Left ventricle myocardium inferior (tissue), 1 donor: ENCODE results near the gene PHF19. TPM values are rescaled to one million over a fixed set of nuclear protein-coding genes. Genes with fewer than 3 reads are reported as not detected.

Experiments used
- DNase-seq: peaks from one replicate; pipeline ENCODE4 v3.0.0-alpha.2; 2020
- H3K27ac ChIP-seq: fragments of 200-600 bp; replicated peaks from 2 replicates; pipeline ENCODE4 v1.8.0; 2021
- H3K27me3 ChIP-seq: fragments of 200-600 bp; 2 replicates; pipeline ENCODE4 v1.8.0; 2021; ENCODE audit warnings: low read depth
- H3K36me3 ChIP-seq: fragments of 200-600 bp; 2 replicates; pipeline ENCODE4 v1.8.0; 2021
- H3K4me1 ChIP-seq: fragments of 200-600 bp; 2 replicates; pipeline ENCODE4 v1.8.0; 2021
- H3K4me3 ChIP-seq: fragments of 200-600 bp; 2 replicates; pipeline ENCODE4 v1.8.0; 2021; ENCODE audit warnings: mild to moderate bottlenecking, moderate library complexity
- H3K9me3 ChIP-seq: fragments of 200-600 bp; replicated peaks from 2 replicates; pipeline ENCODE4 v1.8.0; 2021
- intact Hi-C: fragments of 100-400 bp; cut with micrococcal nuclease; formaldehyde crosslinking; loops from one replicate; pipeline ENCODE4 v1.11.0; 2022
- total RNA-seq: library from RNA; stranded (reverse); fragmentation: NEBNext Ultra II Directional; extraction: Animal tissue kit (Norgen Biotek cat#: 25700); gene quantifications from one replicate; pipeline ENCODE4 v1.2.1, GENCODE V29; 2021
- TF ChIP-seq, protein P1 (sequence below): fragments of 200-600 bp; IDR thresholded peaks from 2 replicates; pipeline ENCODE4 v1.8.0; 2021; ENCODE audit warnings: antibody characterized with exemption, mild to moderate bottlenecking, borderline replicate concordance
- donor health status: DM: no; HTN: yes; CAD: no; lungs with severe emphysema.

PHF19 gene
- total RNA-seq, 1 donor from 2014 or later: 13.0 TPM

DNA sequence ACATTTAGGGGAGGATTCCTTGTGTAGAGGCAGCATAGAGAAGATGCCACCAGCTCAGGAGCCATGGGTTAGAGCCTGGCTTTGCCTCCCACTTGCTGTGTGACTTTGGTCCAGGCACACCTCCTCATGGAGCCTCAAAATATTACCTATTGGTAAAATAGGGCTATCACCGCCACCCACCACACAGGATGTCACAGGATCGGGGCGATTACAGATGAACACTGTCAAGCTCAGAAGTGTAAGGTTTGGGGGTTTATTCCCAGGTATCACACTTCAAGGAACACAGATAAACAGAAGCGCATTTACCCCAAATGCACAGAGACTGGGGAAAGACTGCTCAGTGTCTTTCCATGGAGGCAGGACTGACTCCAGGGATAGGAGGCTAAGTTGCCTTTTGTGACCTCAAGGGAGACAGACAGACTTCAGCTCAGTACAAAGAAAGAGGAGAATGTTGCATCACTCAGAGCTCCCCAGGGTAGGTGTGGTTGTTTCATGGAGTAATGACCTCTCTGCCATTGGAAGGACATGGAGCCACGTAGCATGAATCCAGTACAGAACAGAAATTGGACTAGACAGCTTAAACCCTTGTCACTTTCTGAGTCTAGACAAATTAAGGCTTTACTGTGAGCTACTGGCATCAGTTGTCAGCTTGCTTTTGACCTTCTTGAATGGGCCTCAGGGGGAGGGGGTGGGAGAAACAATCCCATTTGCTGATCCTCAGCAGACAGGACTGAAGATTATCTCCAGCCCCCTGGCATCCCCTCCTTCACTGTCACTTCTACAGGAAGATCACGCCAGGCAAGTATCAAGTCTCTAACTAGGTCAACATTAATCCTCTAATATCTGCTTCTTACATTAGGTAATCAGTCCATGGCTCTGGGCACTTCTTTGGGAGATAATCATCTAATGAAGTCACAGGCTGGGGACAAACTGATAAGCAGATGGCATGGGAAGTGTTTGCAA lies 43.1 kb upstream of the PHF19 start:
- Histone ChIP-seq H3K27me3 (no peaks in the 10 kb centered on the region), H3K27ac (peak overlapping the region; percentile 80), H3K4me1 (peaks cover 52% of the 10 kb centered on the region), H3K4me3 (no peak overlapping the region), H3K9me3 (no peaks in the 10 kb centered on the region), H3K36me3 (no peaks in the 10 kb centered on the region)
- TF ChIP-seq, protein P1, sequence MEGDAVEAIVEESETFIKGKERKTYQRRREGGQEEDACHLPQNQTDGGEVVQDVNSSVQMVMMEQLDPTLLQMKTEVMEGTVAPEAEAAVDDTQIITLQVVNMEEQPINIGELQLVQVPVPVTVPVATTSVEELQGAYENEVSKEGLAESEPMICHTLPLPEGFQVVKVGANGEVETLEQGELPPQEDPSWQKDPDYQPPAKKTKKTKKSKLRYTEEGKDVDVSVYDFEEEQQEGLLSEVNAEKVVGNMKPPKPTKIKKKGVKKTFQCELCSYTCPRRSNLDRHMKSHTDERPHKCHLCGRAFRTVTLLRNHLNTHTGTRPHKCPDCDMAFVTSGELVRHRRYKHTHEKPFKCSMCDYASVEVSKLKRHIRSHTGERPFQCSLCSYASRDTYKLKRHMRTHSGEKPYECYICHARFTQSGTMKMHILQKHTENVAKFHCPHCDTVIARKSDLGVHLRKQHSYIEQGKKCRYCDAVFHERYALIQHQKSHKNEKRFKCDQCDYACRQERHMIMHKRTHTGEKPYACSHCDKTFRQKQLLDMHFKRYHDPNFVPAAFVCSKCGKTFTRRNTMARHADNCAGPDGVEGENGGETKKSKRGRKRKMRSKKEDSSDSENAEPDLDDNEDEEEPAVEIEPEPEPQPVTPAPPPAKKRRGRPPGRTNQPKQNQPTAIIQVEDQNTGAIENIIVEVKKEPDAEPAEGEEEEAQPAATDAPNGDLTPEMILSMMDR: no peak
- no peak for DNase-seq
- intact Hi-C loops: loop anchor here (10.0 kb wide), 1 partner anchor 45 kb away; the partner anchor contains the start of gene PHF19

DNA sequence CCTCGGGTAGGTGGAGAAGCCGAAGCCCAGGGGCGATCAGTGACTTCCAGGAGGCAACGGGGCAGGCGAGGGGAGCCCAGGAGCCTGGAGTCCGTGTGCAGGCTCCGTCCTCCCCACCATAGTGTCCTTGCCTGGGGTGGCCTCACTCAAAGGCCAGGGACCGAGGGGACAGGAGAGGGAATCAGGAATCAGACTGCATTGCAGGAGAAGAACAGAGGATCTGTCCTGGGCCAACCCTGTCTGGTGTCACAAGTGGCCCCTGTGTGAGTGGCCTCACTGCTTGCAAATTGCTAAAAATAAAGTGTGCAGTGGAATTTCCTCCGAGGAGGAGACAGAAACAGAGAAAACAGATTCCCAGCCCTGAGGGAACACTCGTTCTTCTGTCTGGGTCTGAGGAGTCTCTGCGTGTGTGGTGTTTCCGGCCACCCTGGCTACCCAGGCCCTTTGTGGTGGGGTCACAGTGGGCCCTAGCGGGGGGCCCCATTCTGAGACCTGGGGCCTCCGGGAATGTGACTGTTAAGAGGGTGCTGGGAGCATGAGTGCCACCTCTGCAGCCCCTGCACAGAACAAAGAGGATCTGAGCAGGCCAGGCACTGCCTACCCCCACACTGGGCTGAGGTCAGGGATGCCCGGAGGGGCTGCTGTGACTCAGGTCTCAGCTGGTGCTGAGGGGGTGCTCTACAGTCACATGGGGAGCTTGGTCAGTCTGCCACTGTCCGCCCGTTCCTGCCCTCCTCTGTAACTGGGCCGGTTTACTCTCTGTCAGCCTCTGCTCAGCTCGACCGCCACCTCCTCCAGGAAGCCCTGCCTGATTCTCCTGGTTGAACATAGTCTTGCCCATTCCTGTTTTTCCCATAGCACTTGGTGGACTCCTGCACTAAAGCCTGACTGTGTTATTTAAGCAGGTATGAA lies 42.2 kb upstream of the PHF19 start:
- peaks cover 54% of the 10 kb centered on the region for H3K4me1 ChIP-seq
- H3K36me3 ChIP-seq: no peaks in the 10 kb centered on the region
- no peaks in the 10 kb centered on the region for H3K9me3 ChIP-seq
- no peaks in the 10 kb centered on the region for H3K27me3 ChIP-seq
- H3K27ac ChIP-seq: peak overlapping the region; percentile 80
- TF ChIP-seq, protein P1: no peak
- DNase-seq: no peak
- intact Hi-C loops: no loop called here
- peak overlapping the region; percentile 19 for H3K4me3 ChIP-seq

DNA sequence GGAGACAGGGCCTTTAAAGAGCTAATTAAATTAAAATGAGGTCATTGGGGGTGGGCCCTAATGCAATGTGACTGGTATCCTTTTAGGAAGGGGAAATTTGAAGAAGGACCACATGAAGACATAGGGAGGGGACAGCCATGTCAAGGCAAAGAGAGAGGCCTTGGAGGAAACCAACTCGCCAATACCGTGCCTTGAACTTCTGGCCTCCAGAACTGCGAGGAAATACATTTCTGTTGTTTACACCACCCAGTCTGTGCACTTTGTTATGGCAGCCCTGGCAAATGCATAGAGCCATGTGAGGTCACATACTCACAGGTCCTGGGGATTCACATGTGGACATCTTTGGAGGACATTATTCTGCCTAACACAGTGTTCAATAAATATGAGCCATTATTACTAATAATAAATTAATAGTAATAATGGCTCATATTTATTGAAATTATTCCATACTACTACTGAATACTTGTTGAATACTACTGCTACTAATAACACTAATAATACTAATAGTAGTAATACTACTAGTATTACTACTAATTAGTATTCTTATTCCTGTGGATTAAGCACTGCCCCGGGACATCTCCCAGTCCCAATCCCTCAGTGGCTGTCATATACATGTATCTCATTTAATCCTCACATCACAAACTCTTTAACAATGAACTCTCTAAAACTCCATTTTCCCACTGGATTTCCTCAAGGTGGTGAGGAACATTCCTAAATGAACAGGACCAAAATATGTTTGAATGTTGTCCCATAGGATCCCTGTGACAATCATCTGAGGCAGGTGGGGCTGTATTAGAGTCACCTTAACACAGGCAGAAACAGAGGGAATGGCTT lies 41.2 kb upstream of the PHF19 start:
- Histone ChIP-seq H3K4me1 (peaks cover 56% of the 10 kb centered on the region), H3K27me3 (no peaks in the 10 kb centered on the region), H3K9me3 (no peaks in the 10 kb centered on the region), H3K36me3 (no peaks in the 10 kb centered on the region), H3K4me3 (no peak overlapping the region), H3K27ac (peak overlapping the region; percentile 80)
- TF ChIP-seq, protein P1: no peak
- intact Hi-C loops: no loop called here
- DNase-seq: peak; percentile 2

DNA sequence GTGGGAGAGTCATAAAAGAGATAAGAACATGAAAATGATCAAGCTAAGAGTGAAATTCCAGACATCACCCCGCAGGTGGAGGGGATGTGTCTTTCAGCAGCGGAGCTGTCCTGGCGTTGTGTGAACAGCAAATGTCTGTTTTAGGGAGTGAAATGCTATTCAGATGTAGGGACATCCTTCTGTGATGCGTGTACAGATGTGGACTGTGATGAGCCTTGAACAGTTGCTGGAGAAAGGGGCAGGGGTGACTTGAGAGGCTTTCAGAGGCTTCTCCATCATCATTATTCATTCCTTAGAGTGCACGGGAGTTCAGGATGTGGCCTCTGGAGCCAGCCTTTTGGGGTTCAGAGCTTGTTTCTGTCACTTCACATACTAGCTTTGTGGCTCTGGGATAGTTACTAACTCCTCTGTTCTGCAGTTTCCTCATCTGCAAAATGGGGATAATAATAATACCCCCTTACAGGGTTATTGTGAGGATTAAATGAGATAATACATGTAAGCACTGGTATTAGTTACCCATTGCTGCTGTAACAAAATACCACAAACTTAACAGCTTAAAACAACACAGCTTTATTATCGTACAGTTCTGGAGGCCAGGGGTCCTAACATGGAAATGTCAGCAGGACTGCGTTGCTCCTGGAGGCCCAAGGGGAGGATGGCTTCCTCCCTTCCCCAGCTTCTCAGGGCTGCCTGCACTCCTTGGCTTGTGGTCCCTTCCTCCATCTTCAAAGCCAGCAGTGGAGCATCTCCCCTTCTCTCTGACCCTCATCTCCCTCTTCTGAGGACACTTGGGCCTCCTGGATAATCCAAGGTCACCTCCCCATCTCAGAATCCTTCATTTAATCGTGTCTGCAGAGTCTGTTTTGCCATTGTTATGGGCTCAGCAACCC lies 40.2 kb upstream of the PHF19 start:
- intact Hi-C loops: no loop called here
- no peaks in the 10 kb centered on the region for H3K36me3 ChIP-seq
- DNase-seq: no peak
- TF ChIP-seq, protein P1: no peak
- H3K27ac ChIP-seq: peak overlapping the region; percentile 56
- H3K9me3 ChIP-seq: no peaks in the 10 kb centered on the region
- peaks cover 56% of the 10 kb centered on the region for H3K4me1 ChIP-seq
- no peaks in the 10 kb centered on the region for H3K27me3 ChIP-seq
- H3K4me3 ChIP-seq: no peak overlapping the region
